ENCODE results near the gene SEMA3A. TPM values are rescaled to one million over a fixed set of nuclear protein-coding genes. Genes with fewer than 3 reads are reported as not detected.

Gene SEMA3A
- total RNA-seq, 1 donor from 2014 or later, result 134 TPM

DNA sequence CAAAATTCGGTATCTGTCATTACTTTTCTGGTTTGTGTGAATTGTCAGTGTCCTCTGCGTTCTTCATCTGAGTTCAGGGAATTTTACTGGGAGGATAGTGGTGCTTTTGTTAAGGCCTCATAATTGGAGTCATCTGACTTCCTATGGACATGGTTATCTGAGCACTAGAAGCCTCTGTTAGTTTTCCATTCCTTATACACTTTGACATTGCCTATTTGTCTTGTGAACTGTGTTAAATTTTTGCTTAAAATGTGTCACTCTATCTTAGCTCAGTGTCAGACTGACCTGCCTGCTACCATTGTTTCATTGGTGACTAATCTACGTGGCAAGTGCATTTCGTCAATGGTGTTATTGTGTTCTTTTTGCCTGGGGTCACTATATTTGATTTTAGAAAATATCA lies 253.3 kb downstream of the SEMA3A start:
- no peak for DNase-seq (ENCODE audit: low spot score)
- H3K9me3 ChIP-seq (ENCODE audit: low read depth), result no peaks in the 10 kb centered on the region
- H3K36me3 ChIP-seq, result no peaks in the 10 kb centered on the region
- no peak overlapping the region for H3K9ac ChIP-seq
- Mint-ChIP-seq H3K4me1 (peaks cover 6% of the 10 kb centered on the region), H3K9me3 (no peaks in the 10 kb centered on the region), H3K4me3 (no peak overlapping the region), H3K27me3 (ENCODE audit: insufficient read depth, low read depth) (no peaks in the 10 kb centered on the region), H3K27ac (no peak overlapping the region), H3K36me3 (no peaks in the 10 kb centered on the region)
- H3K27me3 ChIP-seq, result no peaks in the 10 kb centered on the region
- no peaks in the 10 kb centered on the region for H3F3A ChIP-seq (ENCODE audit: low read depth)
- H3K4me3 ChIP-seq, result no peak overlapping the region
- no peak for TF ChIP-seq EZH2phosphoT487 (IDR thresholded peaks at IDR 0.05)
- TF ChIP-seq, protein P1, sequence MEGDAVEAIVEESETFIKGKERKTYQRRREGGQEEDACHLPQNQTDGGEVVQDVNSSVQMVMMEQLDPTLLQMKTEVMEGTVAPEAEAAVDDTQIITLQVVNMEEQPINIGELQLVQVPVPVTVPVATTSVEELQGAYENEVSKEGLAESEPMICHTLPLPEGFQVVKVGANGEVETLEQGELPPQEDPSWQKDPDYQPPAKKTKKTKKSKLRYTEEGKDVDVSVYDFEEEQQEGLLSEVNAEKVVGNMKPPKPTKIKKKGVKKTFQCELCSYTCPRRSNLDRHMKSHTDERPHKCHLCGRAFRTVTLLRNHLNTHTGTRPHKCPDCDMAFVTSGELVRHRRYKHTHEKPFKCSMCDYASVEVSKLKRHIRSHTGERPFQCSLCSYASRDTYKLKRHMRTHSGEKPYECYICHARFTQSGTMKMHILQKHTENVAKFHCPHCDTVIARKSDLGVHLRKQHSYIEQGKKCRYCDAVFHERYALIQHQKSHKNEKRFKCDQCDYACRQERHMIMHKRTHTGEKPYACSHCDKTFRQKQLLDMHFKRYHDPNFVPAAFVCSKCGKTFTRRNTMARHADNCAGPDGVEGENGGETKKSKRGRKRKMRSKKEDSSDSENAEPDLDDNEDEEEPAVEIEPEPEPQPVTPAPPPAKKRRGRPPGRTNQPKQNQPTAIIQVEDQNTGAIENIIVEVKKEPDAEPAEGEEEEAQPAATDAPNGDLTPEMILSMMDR (IDR thresholded peaks at IDR 0.05), result no peak
- no peak for TF ChIP-seq EZH2 (IDR thresholded peaks at IDR 0.05)
- no peaks in the 10 kb centered on the region for H3K4me1 ChIP-seq
- H3K79me2 ChIP-seq (ENCODE audit: low read depth), result no peaks in the 10 kb centered on the region
- no peaks in the 10 kb centered on the region for H4K20me1 ChIP-seq (ENCODE audit: low read depth)
- H3K4me2 ChIP-seq, result no peak overlapping the region
- H2AFZ ChIP-seq (replicated peaks), result no peak overlapping the region
- no peak overlapping the region for H3K27ac ChIP-seq

DNA sequence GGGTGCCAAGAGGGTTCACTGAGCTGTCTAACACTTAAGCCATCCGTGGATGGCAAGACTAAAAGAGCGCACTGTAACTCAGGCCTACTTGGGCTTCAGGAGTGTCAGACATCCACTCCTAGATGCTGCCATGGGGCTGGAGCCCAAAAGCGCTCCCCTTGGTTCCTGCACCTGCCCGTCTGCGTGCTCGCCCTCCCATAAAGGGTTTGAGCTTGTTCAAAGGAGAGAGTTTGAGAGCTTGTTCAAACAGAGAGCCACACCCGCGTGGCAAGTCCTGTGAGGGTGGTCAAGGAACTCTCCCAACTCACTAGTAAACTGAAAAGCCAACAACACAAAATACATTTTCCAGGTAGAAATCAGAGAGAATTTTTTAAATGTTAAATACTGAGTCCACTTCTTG lies 256.7 kb downstream of the SEMA3A start:
- H3K4me1 Mint-ChIP-seq, result peaks cover 8% of the 10 kb centered on the region

DNA sequence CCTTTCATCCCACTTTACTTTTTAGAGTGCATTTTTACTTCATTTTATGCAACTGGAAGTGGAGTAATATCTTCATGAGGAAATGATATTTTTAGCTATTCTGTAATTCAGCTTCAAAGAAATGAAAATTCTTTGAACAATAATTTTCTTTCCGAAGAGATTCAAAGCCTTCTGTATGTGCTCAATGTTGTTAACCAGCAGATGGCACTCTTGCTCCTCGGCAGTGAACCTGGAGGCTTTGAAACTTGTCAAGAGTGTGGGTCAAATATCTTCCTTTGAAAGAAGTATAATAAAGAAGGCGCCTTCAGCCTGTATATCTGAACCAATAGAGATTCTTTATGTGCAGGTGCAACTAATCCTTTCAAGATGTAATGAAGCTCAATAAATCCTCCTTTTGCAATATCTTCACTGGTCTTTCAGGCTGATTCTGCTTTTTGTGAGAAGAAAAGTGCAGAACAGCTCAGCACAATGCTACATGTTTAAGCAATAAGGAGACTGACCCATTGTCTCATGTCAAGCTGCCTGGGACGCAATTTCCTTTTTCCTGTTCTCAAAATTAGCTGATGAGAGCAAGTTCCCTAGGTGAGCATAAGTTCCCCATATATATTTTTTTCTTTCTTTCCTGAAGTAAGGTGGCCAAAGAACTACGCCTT lies 258.4 kb downstream of the SEMA3A start:
- Histone ChIP-seq H3K9me3 (ENCODE audit: low read depth) (no peaks in the 10 kb centered on the region), H3K27ac (no peak overlapping the region), H3K4me3 (no peak overlapping the region), H3K4me2 (no peak overlapping the region), H2AFZ (replicated peaks) (no peak overlapping the region), H3K9ac (no peak overlapping the region), H3K27me3 (no peaks in the 10 kb centered on the region), H3K36me3 (no peaks in the 10 kb centered on the region), H3F3A (ENCODE audit: low read depth) (no peaks in the 10 kb centered on the region), H4K20me1 (ENCODE audit: low read depth) (no peaks in the 10 kb centered on the region), H3K4me1 (no peaks in the 10 kb centered on the region), H3K79me2 (ENCODE audit: low read depth) (no peaks in the 10 kb centered on the region)
- no peak overlapping the region for H3K4me3 Mint-ChIP-seq
- peaks cover 2% of the 10 kb centered on the region for H3K4me1 Mint-ChIP-seq
- TF ChIP-seq, protein P1 (IDR thresholded peaks at IDR 0.05), result peak; percentile 97
- no peak for TF ChIP-seq EZH2phosphoT487 (IDR thresholded peaks at IDR 0.05)
- H3K36me3 Mint-ChIP-seq, result no peaks in the 10 kb centered on the region
- H3K27me3 Mint-ChIP-seq (ENCODE audit: insufficient read depth, low read depth), result peaks cover 2% of the 10 kb centered on the region
- H3K27ac Mint-ChIP-seq, result peak overlapping the region; percentile 55
- peak; percentile 78 for DNase-seq (ENCODE audit: low spot score)
- H3K9me3 Mint-ChIP-seq, result peaks cover 2% of the 10 kb centered on the region

More for the DNA sequence above, 256.7 kb downstream of the SEMA3A start:
- Mint-ChIP-seq H3K9me3 (peaks cover 2% of the 10 kb centered on the region), H3K27me3 (ENCODE audit: insufficient read depth, low read depth) (peaks cover 2% of the 10 kb centered on the region), H3K36me3 (no peaks in the 10 kb centered on the region), H3K27ac (no peak overlapping the region), H3K4me3 (no peak overlapping the region)
- DNase-seq (ENCODE audit: low spot score), result no peak
- Histone ChIP-seq H3K4me3 (no peak overlapping the region), H4K20me1 (ENCODE audit: low read depth) (no peaks in the 10 kb centered on the region), H3K79me2 (ENCODE audit: low read depth) (no peaks in the 10 kb centered on the region), H3K27me3 (no peaks in the 10 kb centered on the region), H3K4me1 (no peaks in the 10 kb centered on the region), H3K36me3 (no peaks in the 10 kb centered on the region), H3K4me2 (no peak overlapping the region), H2AFZ (replicated peaks) (no peak overlapping the region), H3K9me3 (ENCODE audit: low read depth) (no peaks in the 10 kb centered on the region), H3F3A (ENCODE audit: low read depth) (no peaks in the 10 kb centered on the region), H3K27ac (no peak overlapping the region), H3K9ac (no peak overlapping the region)
- no peak for TF ChIP-seq EZH2 (IDR thresholded peaks at IDR 0.05)
- TF ChIP-seq, protein P1 (IDR thresholded peaks at IDR 0.05), result no peak
- no peak for TF ChIP-seq EZH2phosphoT487 (IDR thresholded peaks at IDR 0.05)
